HepG2 (cell line): Measurements from ENCODE around the gene THRAP3. TPM values are rescaled to one million over a fixed set of nuclear protein-coding genes. Genes with fewer than 3 reads are reported as not detected.

Experiments used
- CREB1 ChIP-seq, 2 experiments: fragments of 450-650 bp in 1 of 2; IDR thresholded peaks; 2 replicates each; pipeline ENCODE4 v1.6.1; 2016 to 2017; ENCODE audit warnings: control low read depth in 1 of 2, mild to moderate bottlenecking in 1 of 2, missing compliant biosample characterization in 1 of 2, missing genetic modification characterization in 1 of 2
- KDM5B ChIP-seq: sonication (generic); formaldehyde crosslinking; IDR thresholded peaks from 2 replicates; pipeline ENCODE4 v1.4.0; 2020; ENCODE audit warnings: missing genetic modification reagents, mild to moderate bottlenecking, borderline replicate concordance
- MAF1 ChIP-seq: sonication (generic); formaldehyde crosslinking; IDR thresholded peaks from 2 replicates; pipeline ENCODE4 v1.5.0; 2020; ENCODE audit warnings: missing genetic modification reagents, borderline replicate concordance
- POLR2AphosphoS5 ChIP-seq: IDR thresholded peaks from 2 replicates; pipeline ENCODE4 v1.6.1; 2012; ENCODE audit warnings: low read depth, low read length
- SRSF1 ChIP-seq: fragments of 200-400 bp; formaldehyde crosslinking; optimal IDR thresholded peaks from 2 replicates; pipeline ENCODE3; 2017; ENCODE audit warnings: mild to moderate bottlenecking, low read depth, low read length, moderate library complexity
- polyA plus RNA-seq, 8 experiments: library from polyadenylated mRNA; depleted of rRNA in 3 of 8; stranded (reverse) in 7 of 8; unstranded in 1 of 8; fragments of >200 nt; fragmentation: Illumina TruSeq in 4 of 8; extraction: Trizol in 4 of 8; gene quantifications; 2 replicates each; pipeline versions ENCODE4 v1.2.1 to v1.2.3, GENCODE V29; 2011 to 2016; ENCODE audit warnings: low read depth in 4 of 8, missing spikeins in 1 of 8, mixed read lengths in 1 of 8; ENCODE audit not compliant: insufficient read depth in 1 of 8
- total RNA-seq, 5 experiments: library from RNA; depleted of rRNA; stranded (reverse); fragments of >200 nt; fragmentation: Illumina TruSeq; extraction: Trizol; gene quantifications; 2 replicates each; pipeline ENCODE4 v1.2.3, GENCODE V29; 2016; ENCODE audit warnings: low read depth in 1 of 5
- TF ChIP-seq, protein P1 (sequence below): sonication (generic); formaldehyde crosslinking; IDR thresholded peaks from one replicate; pipeline ENCODE4 v1.5.1; 2020; ENCODE audit warnings: mild to moderate bottlenecking, missing genetic modification reagents; ENCODE audit errors: not compliant biosample characterization
- TF ChIP-seq, protein P2 (sequence below): sonication (generic); formaldehyde crosslinking; IDR thresholded peaks from 2 replicates; pipeline ENCODE4 v1.4.0; 2020; ENCODE audit warnings: missing genetic modification reagents
- TF ChIP-seq, protein P3 (sequence below): sonication (generic); formaldehyde crosslinking; IDR thresholded peaks from 2 replicates; pipeline ENCODE4 v1.4.0; 2020; ENCODE audit warnings: missing genetic modification reagents
- TF ChIP-seq, protein P4 (sequence below): conservative IDR thresholded peaks from 2 replicates; pipeline ENCODE4 v1.6.1; 2018; ENCODE audit warnings: missing genetic modification reagents
- TF ChIP-seq, protein P5 (sequence below): sonication (generic); formaldehyde crosslinking; conservative IDR thresholded peaks from 2 replicates; pipeline ENCODE4 v1.4.0; 2020; ENCODE audit warnings: mild to moderate bottlenecking, missing genetic modification reagents, moderate library complexity

Gene THRAP3
- total and polyA plus RNA-seq, 2 of the 13 experiments (the other 11 are each of a cell fraction or from before 2014, with no cell fraction given) = 45.0 to 92.6 TPM

DNA sequence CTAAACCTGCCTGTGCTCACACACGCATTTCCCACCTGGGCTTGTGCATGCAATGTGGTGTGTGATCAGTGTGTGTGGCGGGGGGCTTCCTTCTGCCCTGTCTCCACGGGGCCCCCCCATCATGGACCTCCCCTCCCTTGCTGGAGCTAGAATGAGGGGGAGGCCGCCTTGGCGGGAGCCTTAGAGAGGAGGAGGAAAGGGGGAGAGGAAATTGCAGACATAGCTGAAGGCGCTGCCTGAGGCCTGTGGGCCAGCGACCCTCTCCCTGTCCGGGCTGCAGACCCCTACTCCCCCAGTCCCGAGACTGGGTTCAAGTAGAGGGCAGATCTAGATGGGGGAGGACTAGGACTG lies 100.1 kb downstream of the THRAP3 start (continued):
- TF ChIP-seq, protein P1, sequence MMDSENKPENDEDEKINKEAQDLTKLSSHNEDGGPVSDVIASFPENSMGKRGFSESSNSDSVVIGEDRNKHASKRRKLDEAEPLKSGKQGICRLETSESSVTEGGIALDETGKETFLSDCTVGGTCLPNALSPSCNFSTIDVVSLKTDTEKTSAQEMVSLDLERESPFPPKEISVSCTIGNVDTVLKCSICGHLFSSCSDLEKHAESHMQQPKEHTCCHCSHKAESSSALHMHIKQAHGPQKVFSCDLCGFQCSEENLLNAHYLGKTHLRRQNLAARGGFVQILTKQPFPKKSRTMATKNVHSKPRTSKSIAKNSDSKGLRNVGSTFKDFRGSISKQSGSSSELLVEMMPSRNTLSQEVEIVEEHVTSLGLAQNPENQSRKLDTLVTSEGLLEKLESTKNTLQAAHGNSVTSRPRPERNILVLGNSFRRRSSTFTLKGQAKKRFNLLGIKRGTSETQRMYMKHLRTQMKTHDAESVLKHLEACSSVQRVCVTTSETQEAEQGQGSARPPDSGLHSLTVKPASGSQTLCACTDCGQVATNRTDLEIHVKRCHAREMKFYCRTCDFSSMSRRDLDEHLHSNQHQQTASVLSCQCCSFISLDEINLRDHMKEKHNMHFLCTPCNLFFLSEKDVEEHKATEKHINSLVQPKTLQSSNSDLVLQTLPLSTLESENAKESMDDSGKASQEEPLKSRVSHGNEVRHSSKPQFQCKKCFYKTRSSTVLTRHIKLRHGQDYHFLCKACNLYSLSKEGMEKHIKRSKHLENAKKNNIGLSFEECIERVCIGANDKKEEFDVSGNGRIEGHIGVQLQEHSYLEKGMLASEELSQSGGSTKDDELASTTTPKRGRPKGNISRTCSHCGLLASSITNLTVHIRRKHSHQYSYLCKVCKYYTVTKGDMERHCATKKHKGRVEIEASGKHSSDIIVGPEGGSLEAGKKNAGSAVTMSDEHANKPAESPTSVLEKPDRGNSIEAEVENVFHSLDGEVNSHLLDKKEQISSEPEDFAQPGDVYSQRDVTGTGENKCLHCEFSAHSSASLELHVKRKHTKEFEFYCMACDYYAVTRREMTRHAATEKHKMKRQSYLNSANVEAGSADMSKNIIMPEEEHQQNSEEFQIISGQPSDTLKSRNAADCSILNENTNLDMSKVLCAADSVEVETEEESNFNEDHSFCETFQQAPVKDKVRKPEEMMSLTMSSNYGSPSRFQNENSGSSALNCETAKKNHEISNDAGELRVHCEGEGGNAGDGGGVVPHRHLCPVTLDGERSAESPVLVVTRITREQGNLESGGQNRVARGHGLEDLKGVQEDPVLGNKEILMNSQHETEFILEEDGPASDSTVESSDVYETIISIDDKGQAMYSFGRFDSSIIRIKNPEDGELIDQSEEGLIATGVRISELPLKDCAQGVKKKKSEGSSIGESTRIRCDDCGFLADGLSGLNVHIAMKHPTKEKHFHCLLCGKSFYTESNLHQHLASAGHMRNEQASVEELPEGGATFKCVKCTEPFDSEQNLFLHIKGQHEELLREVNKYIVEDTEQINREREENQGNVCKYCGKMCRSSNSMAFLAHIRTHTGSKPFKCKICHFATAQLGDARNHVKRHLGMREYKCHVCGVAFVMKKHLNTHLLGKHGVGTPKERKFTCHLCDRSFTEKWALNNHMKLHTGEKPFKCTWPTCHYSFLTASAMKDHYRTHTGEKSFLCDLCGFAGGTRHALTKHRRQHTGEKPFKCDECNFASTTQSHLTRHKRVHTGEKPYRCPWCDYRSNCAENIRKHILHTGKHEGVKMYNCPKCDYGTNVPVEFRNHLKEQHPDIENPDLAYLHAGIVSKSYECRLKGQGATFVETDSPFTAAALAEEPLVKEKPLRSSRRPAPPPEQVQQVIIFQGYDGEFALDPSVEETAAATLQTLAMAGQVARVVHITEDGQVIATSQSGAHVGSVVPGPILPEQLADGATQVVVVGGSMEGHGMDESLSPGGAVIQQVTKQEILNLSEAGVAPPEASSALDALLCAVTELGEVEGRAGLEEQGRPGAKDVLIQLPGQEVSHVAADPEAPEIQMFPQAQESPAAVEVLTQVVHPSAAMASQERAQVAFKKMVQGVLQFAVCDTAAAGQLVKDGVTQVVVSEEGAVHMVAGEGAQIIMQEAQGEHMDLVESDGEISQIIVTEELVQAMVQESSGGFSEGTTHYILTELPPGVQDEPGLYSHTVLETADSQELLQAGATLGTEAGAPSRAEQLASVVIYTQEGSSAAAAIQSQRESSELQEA (CRISPR knock-in tag) = peak; percentile 28
- TF ChIP-seq MAF1 (CRISPR knock-in tag) (no peak), KDM5B (CRISPR knock-in tag) (no peak), SRSF1 (peak; percentile 49), POLR2AphosphoS5 (no peak), CREB1 (IDR thresholded peaks at IDR 0.05) (no peak), CREB1 (CRISPR knock-in tag; IDR thresholded peaks at IDR 0.05) (peak; percentile 27)
- TF ChIP-seq, protein P2, sequence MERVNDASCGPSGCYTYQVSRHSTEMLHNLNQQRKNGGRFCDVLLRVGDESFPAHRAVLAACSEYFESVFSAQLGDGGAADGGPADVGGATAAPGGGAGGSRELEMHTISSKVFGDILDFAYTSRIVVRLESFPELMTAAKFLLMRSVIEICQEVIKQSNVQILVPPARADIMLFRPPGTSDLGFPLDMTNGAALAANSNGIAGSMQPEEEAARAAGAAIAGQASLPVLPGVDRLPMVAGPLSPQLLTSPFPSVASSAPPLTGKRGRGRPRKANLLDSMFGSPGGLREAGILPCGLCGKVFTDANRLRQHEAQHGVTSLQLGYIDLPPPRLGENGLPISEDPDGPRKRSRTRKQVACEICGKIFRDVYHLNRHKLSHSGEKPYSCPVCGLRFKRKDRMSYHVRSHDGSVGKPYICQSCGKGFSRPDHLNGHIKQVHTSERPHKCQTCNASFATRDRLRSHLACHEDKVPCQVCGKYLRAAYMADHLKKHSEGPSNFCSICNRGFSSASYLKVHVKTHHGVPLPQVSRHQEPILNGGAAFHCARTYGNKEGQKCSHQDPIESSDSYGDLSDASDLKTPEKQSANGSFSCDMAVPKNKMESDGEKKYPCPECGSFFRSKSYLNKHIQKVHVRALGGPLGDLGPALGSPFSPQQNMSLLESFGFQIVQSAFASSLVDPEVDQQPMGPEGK = peak; percentile 84
- TF ChIP-seq, protein P3, sequence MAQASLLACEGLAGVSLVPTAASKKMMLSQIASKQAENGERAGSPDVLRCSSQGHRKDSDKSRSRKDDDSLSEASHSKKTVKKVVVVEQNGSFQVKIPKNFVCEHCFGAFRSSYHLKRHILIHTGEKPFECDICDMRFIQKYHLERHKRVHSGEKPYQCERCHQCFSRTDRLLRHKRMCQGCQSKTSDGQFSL (CRISPR knock-in tag) = 0 out of 2 replicates have a peak, but pooled peaks have one; percentile 17
- TF ChIP-seq, protein P4, sequence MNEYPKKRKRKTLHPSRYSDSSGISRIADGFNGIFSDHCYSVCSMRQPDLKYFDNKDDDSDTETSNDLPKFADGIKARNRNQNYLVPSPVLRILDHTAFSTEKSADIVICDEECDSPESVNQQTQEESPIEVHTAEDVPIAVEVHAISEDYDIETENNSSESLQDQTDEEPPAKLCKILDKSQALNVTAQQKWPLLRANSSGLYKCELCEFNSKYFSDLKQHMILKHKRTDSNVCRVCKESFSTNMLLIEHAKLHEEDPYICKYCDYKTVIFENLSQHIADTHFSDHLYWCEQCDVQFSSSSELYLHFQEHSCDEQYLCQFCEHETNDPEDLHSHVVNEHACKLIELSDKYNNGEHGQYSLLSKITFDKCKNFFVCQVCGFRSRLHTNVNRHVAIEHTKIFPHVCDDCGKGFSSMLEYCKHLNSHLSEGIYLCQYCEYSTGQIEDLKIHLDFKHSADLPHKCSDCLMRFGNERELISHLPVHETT (CRISPR knock-in tag) = no peak
- TF ChIP-seq, protein P5, sequence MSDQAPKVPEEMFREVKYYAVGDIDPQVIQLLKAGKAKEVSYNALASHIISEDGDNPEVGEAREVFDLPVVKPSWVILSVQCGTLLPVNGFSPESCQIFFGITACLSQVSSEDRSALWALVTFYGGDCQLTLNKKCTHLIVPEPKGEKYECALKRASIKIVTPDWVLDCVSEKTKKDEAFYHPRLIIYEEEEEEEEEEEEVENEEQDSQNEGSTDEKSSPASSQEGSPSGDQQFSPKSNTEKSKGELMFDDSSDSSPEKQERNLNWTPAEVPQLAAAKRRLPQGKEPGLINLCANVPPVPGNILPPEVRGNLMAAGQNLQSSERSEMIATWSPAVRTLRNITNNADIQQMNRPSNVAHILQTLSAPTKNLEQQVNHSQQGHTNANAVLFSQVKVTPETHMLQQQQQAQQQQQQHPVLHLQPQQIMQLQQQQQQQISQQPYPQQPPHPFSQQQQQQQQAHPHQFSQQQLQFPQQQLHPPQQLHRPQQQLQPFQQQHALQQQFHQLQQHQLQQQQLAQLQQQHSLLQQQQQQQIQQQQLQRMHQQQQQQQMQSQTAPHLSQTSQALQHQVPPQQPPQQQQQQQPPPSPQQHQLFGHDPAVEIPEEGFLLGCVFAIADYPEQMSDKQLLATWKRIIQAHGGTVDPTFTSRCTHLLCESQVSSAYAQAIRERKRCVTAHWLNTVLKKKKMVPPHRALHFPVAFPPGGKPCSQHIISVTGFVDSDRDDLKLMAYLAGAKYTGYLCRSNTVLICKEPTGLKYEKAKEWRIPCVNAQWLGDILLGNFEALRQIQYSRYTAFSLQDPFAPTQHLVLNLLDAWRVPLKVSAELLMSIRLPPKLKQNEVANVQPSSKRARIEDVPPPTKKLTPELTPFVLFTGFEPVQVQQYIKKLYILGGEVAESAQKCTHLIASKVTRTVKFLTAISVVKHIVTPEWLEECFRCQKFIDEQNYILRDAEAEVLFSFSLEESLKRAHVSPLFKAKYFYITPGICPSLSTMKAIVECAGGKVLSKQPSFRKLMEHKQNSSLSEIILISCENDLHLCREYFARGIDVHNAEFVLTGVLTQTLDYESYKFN (CRISPR knock-in tag) = no peak; the same call in 1 of the 2 replicates
